Endothelial cell of hepatic sinusoid (primary cell): ENCODE data around the gene RIC3.

ENCODE experiments used
- in situ Hi-C: cut with HindIII; loops from 2 replicates; pipeline ENCODE4 v1.10.0; 2017; ENCODE audit warnings: low sequenced_read_pairs

Gene RIC3

DNA sequence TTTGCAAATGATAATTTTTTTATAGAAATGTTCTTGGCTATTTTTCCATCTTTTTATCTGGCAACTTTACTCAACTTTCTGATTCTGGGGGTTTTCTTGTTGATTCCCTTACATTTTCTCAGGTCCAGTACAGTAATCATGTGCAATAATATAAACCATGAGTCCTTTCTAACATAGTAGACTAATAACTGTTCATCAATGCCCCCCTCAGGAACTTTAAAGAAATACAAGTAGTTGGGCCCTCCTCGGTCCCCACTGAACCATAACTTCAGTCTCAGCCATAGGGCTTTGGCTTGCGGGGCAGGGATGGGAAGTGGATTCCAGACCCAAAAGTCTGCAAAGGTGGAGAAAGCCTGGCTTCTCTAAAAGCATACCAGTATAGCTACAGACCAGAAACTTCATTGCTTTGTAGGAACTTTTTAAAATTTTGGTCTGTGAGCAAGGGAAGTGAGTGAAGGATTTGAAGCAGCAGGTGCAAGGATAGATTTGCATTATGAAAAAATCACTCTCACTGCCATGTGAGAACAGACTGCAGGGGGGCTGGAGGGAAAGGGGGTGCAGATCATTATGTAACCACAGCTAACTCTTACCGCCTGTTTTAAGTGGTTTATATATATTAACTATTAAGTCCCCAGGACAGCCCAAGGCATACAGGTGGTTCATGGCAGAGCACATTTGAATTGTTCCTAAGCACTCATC is 98.3 kb downstream of the RIC3 start:
- in situ Hi-C loops = no loop called here

DNA sequence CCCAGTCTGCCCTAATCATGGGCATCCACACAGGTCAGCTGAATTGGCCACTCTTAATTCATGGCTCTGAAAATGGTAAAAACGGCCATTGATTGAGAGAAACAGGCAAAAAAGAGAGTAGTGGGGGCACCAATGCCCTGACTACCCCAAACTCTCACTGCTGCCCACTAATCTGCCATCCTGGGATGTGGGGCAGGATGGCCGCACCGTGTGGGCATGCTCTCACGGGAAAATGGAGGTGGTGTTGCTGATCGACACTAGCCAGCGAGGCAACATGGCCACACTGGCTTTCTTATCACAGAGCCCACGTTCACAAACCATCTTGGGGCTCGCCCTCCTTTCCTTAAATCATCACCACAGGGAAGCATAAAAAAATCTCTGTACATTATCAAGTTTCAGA is 99.1 kb downstream of the RIC3 start:
- in situ Hi-C loops = no loop called here

DNA sequence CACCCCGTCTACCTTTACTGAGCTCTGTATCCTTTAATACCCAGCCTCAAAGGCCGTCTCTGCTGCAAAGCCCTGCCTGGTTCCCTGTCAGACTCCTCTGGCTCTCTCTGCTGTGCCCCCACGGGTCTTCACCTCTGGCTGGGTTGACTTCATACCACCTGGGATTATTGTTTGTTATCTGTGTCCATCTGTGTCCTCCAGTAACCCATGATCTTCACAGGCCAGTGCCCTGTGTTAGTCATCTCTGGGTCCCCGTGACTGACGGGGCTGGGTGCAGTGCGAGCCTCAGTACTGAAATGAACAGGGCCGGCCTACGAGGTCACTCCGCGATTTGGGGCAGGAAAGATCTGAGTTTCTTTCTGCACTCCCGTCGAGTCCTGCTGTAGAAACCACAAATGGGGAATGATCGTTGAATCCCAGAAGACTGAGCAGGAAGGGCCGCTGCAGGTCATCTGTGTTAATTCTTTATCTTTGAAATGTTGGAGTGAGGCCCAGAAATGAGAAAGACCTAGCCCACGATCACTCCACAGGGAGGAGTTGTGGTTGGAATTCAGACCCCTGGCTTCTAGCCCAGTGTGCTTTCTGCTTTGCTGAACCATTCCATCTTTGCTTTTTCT is 100.1 kb downstream of the RIC3 start:
- in situ Hi-C loops = no loop called here

DNA sequence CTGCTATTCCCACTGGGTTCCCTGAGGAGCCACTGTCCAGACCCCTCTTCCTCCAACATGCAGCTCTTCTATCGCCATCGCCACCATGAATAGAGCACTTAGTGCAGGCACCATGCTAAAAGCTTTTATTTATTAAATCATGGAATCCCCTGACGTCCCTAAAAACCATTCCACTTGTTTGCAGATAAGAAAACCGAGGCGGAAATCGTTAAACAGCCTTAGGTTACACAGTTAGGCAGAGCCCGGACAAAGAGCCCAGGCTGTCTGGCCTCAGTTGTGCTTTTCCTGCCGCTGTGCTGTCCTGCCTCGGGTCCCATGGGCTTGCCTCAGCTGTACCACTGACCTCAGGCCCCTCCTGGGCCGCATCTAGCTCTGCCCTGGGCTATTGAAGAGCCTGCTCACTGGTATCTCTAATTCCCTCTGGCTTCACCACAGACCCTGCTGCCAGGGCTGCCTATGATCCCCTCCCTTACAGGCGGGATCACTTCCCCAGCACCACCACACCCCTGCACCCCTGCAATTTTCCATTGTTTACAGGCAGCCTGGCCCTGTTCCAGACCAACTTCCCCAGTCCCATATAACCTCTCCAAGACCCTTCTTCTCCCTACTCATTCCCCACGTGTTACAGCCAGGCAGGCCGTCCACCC is 100.8 kb downstream of the RIC3 start:
- in situ Hi-C loops = no loop called here

DNA sequence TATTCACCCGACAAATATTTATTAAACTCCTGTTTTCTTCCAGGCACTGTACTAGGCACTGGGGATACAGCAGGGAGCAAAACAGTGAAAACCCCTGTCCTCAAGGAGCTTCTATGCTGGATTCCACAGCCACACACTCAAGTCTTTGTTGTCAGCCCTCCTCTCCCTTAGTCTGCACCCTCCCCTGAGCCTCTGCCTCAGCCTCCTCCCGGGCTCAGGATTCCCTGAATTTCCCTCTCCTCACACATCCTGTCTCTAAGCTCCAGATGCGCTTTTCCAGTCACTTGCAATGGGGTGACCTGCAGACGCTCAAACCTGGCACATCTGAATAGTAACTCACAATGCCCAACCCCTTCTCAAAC is 101.3 kb downstream of the RIC3 start:
- in situ Hi-C loops = no loop called here

DNA sequence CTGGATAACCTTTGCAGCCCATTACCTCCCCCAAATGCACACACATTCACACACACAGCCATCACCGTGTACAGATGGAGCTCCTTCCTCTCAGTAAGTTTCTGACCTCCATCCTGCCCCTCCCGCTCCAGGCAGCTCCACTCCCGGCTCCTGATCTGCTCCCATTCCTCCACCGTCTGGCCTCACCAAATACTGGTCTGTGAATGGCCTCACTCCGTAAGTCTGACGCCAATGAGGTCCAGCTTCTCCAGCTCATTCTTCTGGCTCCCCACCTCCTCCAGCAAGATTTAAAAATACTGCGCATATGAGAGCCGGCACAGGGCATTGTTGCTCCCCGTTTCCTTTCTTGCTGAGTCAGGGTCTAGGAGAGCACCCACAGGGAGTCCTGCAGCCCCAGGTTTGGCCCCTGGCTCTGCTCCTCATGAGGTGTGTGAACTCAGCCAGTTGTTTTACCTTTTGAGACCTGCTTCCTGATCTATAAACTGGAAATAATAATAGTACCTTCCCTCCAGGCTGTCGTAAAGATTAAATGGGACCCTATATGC is 101.8 kb downstream of the RIC3 start:
- in situ Hi-C loops = no loop called here

DNA sequence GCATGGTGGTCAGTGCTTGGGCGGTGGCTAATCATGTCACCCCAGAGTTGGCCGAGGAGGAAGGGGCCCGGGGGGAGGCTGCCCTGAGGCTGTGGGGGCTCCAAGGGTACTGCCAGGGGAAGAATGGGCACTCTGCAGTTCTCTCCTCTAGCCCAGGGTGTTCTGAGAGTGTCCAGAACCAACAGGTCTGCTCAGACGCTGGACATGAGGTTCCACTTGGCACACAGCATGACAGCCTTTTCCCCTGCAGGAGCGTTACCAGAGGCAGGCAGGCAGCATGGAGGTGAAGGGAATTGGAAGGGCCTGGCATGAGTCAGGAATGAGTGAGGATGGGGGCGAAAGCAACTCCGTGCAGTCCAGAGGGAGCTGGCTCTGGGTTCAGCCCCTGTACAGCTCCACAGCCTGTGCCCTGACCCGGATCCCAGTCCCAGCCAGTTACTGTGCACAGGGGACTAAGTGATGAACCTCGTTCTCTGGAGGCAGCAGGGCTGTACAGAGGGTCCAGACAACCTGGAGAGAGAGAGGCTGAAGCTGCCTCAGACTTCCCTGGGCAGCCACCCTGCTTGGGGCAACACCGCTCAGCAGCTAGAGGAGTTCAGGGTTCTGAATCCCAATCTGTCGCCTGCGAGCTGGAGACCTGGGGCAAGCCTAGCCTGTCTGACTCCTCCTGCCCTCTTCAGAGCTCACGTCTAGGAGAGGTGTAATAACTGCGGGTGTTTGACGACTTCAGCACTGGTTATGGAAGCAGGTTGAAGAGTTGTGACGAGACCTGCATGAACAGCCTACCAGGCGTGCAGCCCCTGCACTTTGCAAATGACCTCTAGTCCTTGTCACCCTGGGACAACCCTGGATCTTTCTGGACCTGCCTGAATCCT is 102.6 kb downstream of the RIC3 start:
- in situ Hi-C loops = no loop called here

DNA sequence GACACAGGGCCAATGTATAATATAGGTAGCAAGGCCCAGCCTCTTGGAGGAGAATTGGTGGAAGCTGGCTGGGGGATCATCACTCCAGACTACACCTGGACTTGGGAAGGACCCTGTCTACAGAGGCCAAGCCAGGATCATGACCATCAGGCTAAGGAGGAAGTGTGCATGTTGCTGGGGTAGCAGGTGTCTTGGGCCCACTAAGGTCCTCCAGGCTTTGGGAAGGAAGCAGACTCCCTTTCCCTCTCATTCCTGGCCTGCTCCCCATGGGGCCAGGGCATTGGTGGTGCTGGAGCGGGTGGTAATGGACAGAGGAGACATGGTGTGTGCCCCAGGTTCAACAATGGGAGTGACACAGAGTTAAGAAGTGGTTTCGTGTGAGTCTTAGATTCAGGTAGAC is 103.8 kb downstream of the RIC3 start:
- in situ Hi-C loops = no loop called here

DNA sequence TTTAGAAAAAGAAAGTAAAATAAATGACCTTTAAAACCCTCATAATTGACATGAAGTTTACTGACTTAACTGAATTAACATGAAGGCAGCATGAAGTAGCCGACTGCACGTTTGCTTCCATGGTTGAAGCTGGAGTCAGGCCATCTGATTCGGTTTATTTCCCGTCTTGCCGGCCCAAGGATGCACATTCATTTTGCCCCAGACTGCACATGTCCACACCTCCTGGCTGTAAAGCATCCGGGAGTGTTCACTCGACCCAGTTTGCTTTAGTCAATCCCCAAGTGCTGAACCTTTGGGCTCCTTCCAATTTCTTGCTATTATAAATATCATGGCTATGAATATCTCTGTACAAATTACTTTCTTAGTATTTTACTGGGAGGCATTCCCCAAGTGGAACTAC is 105.5 kb downstream of the RIC3 start:
- in situ Hi-C loops = no loop called here

DNA sequence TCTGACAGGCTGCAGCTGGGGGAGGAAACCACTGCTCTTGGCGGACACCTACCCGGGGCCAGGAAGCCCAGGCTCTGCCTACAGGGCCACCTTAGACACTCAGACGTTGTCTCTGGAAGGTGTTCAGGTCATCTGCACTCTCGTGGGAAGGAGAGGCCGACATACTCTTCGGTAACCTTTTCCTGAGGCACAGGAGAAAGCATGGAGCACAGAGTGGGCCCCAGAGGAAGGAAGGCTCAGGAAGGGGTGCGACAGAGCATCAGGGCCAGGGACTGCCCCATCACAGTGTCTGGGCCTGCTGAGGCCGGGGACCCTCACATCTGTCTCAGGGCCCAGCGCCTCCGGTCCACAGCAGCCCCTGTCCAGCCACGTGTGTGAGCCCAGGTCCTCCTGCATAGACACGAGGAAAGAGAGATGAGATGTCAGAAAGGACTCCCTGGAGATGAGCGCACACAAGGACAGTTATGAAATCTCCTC is 106.0 kb downstream of the RIC3 start:
- in situ Hi-C loops = no loop called here

DNA sequence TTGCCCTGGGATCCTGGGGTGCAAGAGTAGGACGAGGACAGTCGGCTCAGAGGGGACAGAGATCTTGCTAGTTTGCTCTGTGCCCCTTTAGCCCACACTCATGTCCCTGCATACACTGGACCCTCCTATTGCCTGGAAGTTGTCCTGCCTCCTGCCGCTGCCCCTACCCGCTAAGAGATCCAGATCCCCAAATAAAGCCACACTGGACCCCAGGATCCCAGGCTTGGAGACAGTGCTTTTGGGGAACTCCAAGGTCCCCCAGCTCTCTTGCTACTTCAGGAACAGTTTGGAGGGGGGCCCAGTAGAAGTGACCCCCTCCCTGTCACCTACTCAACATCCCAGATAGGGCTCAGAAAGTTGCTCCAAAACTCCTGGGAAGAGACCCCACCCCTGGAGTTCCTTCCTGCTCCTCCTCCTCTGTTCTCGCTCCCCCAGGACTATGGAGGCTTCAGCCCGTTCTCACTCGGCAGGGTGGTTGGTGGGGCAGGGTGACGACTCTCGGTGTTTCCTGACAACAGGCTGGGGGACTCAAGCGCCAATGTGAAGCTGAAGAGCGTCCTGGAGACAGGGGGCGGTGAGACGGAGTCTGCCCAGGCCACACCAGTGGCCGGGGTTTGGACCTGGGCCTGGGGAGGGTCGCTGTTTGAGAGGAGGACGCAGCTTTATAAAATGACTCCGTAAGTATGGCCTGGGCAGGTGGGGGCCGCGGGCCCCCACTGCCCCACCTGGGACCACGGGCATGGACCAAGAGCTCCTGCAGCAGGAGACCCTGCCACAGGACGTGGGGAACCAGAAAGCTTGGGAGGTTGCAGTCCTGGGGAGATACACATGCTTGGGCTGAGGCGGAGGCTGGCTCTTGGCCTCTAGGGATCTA is 107.0 kb downstream of the RIC3 start:
- in situ Hi-C loops = no loop called here

DNA sequence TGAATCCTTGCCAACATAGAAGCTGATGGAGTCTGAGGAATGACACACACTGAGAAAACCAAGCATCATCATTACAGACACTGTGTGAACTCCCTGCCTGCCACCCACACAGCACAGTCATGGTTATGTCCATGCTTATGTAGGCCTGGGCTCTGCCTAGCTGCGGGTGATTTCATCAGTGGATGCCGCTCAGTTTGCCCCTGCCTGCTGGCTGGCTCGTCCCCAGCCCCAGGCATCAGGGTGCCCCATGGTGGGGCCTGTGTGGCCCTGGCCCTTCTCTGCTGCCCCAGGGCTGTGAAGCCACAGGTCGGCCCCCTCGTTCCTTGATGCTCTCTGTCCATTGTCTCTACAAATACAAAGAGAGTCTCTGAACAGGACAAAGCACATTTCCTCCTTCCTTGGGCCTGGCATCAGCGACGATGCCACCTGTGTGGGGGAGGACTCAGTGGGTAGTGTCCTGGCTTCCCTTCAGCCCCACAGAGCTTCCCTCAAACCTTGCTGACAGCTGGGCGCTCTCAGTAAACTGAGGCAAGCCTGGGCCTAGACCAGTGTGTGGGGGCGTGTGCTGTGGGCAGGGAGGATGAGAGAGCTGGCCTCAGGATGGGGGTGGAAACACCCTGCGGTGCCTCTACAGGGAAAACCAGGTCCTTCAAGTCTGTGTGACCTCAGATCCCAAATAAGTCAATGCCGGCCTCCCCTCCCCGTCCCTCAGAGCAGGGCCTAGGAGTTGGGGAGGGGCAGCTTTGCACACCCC is 107.8 kb downstream of the RIC3 start:
- in situ Hi-C loops = no loop called here

DNA sequence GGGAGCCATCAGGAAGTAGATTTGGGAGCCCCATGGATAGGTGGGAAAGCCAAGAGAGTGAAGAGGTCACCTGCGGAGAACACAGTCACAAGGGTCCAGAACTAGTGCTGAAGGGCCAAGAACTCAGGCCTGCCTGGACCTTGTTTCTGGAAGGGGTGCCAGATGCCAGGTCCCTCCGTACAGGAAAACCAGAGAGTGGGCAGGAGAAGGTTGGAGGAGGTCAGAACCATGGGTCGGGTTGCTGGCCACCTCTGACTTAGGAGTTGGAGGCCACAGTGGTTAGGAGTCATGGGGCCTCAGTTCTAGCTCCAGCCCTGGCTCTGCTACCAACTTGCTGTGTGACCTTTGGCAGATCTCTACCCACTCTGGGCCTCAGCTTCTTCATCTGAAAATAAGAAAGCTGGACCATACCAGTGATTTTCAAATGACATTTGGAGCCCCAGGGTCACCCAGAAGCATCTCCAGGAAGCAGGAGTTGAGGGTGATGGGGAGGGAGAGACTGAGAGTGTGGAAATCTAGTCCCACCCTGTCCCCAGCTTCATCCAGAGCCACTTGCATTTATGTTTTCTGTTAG is 108.6 kb downstream of the RIC3 start:
- in situ Hi-C loops = no loop called here

DNA sequence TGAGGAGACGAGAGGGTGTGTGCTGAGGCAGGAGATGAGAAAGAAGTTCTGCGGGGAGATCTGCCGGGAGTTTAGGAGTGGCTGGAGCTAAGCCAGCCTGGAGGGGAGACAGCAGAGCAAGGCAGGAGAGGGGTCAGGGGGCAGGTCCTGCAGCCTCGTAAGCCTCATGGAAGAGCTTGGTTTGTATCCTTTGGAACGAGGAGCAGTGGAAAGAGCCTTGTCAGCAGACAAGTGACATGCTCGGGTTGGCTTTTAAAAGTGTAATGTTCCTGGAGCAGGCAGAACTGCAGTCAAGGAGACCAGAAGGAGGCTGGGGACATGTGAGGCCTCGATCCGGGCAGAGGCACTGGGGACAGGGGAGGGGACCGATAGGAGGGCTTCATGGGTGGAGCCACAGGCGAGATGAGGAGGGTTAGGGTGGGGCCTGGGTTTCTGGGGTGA is 109.2 kb downstream of the RIC3 start:
- in situ Hi-C loops = no loop called here

DNA sequence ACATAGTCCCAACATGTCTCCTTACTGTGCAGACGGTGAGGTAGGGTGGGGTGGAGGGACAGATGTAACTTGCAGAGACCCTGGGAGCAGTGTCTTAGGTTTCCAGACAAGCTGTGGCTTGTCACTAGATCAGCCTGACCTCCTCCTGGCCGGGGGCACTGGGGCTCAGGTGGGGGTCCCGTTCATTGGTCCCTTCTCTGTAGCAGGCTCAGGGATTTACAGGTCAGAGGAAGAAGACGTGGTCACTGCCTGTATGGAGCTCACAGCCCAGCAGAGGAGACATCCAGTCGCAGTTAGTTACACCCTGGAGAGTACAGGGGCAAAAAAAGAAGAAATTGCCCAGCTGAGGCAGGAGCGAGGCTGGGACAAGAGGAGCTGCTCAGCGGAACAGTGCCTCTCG is 109.8 kb downstream of the RIC3 start:
- in situ Hi-C loops = no loop called here

DNA sequence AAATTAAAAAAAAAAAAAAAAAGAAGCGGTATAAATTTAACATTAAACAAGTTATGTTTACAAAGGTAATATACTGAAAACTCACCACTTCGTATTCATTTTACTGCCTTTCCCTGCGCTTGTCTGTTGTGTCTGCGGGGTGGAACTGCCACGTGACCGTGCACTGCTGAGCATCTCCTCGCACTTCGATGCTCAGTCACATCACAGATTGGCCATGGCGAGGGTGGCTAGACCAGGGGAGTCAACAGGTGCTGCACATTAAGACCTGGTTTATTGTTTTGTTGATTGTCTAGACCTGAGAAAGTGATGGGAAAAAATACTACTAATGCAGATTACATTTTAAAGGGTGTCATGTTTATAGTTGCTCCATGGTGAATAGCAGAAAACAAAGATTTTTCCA is 110.6 kb downstream of the RIC3 start:
- in situ Hi-C loops = no loop called here

DNA sequence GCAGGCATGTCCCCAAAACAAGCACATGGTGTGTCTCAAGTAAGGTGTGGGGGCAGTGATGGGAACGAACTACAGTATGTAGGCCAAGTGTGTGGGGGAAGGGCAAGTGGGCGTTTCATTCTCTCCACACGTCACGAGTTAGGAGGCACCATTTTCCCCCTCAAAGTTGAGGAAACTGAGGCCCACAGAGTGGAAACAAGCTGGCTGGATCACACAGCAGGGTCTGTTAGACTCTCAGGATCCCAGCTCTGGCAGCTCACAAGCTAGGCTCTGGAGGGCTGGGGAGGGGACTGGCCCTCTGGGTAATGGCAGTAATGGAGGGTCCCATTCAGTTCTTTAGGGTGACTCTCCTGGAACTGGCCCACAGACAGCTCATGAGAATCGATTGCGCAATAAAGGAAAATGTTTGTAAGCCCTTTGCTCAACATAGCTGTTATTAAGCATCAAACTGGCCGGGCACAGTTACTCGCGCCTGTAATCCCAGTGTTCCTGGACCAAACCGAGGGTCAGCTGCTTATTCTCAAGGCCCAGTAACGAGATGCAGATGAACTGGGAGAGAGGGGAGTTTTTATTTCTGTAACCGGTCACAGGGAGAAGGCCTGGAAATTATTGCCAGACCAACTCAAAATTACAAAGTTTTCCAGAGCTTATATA is 111.9 kb downstream of the RIC3 start:
- in situ Hi-C loops = no loop called here
